ENCODE data around the gene EDEM2.
"Not testable (repeated sequence)": the region's sequence is repeated elsewhere in the genome, so short reads cannot be mapped to it uniquely, and the experiment has no call there.

EDEM2 gene

GRCh38 chr20:35087791-35088190 is 59.3 kb downstream of the EDEM2 start:
- no peak for DNase-seq (ENCODE audit: low read depth, low spot score)

DNA sequence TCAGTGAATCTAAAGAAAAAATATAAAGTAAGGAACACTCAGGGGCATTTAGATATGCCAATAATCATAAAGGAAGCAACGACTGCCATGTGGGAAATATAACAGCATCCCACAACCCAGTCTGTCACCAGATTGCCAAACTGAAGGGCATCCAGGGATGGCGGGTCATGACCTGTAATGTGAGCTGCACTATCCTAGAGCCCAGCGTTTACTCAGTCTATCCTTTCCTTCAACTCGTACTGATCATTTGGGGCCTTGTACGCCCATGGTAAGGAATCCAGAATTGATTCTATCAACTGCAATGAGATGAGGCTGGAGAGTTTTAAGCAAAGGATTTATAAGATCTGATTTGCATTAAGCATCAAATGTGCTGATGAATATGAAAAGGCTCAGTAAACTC is 59.8 kb downstream of the EDEM2 start:
- DNase-seq (ENCODE audit: low read depth, low spot score), result no peak

DNA sequence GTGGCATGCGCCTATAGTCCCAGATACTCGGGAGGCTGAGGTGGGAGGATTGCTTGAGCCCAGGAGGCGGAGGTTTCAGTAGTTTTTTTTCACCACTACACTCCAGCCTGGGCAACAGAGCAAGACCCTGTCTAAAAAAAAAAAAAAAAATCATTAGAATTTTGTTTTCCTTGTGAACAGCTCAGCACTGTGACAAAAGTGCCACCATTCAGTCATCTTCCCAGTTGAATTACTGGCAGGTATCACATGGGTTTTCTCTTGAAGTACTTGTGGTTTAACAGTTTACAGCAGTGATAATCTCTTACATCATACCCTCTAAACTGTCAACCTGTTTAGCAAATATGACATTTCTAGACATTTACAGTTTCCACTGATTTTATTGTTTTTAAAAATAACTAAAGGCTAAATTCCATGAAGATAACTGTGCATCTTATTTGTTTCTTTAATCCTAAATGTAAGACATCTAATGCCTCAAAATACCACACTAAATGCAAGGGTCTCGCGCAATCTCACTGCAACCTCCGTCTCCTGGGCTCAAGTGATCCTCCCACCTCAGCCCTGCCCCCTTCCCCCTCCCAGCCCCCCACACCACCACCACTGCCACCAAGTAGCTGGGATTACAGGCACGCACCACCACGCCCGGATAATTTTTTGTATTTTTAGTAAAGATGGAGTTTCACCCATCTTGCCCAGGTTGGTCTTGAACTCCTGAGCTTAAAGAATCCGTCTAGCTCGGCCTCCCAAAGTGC is 61.5 kb downstream of the EDEM2 start:
- no peak for DNase-seq (ENCODE audit: low read depth, low spot score)

DNA sequence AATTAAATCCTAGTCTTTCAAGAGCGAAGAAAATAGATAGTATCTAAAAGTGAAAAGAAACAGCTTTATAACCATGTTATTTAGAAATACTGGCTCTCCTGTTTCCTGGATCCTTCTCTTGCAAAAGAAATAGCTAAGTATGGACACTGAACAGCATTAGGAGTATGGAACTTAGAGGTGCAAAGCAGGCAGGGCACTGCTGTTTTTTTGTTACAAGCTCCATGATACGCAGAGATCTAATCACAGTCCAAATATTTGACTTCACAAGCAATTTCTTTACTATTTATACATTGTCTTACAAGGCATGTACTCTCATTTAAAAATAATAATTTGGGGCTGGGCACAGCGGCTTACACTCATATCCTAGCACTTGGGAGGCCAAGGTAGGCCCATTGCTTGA is 62.1 kb downstream of the EDEM2 start:
- no peak for DNase-seq (ENCODE audit: low read depth, low spot score)

DNA sequence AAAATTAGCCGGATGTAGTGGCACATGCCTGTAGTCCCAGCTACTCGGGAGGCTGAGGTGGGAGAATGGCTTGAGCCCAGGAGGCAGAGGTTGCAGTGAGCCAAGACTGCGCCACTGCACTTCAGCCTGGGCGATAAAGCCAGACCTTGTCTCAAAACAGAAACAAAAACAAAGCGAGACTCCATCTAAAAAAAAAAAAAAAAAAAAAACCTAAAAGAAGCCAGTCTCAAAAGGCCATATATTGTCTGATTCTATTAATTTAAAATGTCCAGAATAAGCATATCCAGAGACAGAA is 66.8 kb downstream of the EDEM2 start:
- not testable (repeated sequence) for DNase-seq (ENCODE audit: low read depth, low spot score)

- DNase-seq (ENCODE audit: low read depth, low spot score), result no peak
Measured at GRCh38 chr20:35079472-35080347, 67.4 kb downstream of the EDEM2 start.

- DNase-seq (ENCODE audit: low read depth, low spot score), result no peak
Measured at GRCh38 chr20:35077872-35078271, 69.3 kb downstream of the EDEM2 start.

- DNase-seq (ENCODE audit: low read depth, low spot score), result no peak
Measured at GRCh38 chr20:35077341-35077740, 69.8 kb downstream of the EDEM2 start.

GRCh38 chr20:35071436-35072153 is 75.5 kb downstream of the EDEM2 start:
- DNase-seq (ENCODE audit: low read depth, low spot score), result not testable (repeated sequence)

GRCh38 chr20:35066194-35066593 is 80.9 kb downstream of the EDEM2 start:
- no peak for DNase-seq (ENCODE audit: low read depth, low spot score)

Data from activated naive CD8-positive, alpha-beta T cell treated with anti-CD3 and anti-CD28 coated beads, Interleukin-2, amount 50 U/mL, for 16 hours (primary cell).